Measurements from ENCODE around the gene SNX5.

GRCh38 chr20:17966432-17967310 lies 1.9 kb downstream of the SNX5 start:
- TF ChIP-seq, protein P1, sequence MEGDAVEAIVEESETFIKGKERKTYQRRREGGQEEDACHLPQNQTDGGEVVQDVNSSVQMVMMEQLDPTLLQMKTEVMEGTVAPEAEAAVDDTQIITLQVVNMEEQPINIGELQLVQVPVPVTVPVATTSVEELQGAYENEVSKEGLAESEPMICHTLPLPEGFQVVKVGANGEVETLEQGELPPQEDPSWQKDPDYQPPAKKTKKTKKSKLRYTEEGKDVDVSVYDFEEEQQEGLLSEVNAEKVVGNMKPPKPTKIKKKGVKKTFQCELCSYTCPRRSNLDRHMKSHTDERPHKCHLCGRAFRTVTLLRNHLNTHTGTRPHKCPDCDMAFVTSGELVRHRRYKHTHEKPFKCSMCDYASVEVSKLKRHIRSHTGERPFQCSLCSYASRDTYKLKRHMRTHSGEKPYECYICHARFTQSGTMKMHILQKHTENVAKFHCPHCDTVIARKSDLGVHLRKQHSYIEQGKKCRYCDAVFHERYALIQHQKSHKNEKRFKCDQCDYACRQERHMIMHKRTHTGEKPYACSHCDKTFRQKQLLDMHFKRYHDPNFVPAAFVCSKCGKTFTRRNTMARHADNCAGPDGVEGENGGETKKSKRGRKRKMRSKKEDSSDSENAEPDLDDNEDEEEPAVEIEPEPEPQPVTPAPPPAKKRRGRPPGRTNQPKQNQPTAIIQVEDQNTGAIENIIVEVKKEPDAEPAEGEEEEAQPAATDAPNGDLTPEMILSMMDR (IDR thresholded peaks at IDR 0.05; ENCODE audit: low read depth, low read length): no peak
- no peak for TF ChIP-seq MAX (IDR thresholded peaks at IDR 0.05; ENCODE audit: low read depth, low read length)
- TF ChIP-seq POLR2A (IDR thresholded peaks at IDR 0.05; ENCODE audit: extremely low read depth, insufficient read length): no peak
- TF ChIP-seq MYC (IDR thresholded peaks at IDR 0.05; ENCODE audit: low read depth, low read length): no peak
